Uterus (tissue), 2 donors: ENCODE data around the gene SCARB2.

Experiments
- POLR2A ChIP-seq, 2 donors: fragments of 450-650 bp; IDR thresholded peaks; one replicate each; pipeline ENCODE4 v1.6.1; 2016; ENCODE audit warnings: antibody characterized with exemption in 2 of 2, mild to moderate bottlenecking in 1 of 2, moderate library complexity in 1 of 2
- TF ChIP-seq, protein P1 (sequence below), 4 experiments: fragments of 200-600 bp in 2 of 4; fragments of 450-650 bp in 2 of 4; sonication (generic) in 2 of 4; IDR thresholded peaks; one replicate each; pipeline ENCODE4 v1.5.1; 2016 to 2019; ENCODE audit warnings: antibody characterized with exemption in 4 of 4, mild to moderate bottlenecking in 2 of 4, moderate library complexity in 1 of 4

DNA sequence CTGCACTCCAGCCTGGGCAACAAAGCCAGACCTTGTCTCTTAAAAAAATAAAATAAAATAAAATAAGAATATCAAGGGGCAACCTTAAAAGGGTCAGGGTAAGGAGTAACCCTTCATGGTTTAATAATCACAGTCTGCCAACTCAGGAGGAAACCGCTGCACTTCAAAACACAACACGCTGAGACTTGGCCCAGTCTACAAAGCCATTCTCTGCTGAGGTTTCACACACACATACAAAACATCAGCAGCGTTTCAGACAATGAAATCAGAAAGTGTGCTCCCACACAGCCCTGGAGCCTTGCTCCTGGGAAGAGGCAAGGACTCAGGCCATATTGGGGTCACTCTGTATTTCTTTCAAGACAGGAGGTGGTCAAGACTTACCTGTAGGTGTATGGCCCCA, 18.3 kb downstream of the SCARB2 start:
- TF ChIP-seq, protein P1, sequence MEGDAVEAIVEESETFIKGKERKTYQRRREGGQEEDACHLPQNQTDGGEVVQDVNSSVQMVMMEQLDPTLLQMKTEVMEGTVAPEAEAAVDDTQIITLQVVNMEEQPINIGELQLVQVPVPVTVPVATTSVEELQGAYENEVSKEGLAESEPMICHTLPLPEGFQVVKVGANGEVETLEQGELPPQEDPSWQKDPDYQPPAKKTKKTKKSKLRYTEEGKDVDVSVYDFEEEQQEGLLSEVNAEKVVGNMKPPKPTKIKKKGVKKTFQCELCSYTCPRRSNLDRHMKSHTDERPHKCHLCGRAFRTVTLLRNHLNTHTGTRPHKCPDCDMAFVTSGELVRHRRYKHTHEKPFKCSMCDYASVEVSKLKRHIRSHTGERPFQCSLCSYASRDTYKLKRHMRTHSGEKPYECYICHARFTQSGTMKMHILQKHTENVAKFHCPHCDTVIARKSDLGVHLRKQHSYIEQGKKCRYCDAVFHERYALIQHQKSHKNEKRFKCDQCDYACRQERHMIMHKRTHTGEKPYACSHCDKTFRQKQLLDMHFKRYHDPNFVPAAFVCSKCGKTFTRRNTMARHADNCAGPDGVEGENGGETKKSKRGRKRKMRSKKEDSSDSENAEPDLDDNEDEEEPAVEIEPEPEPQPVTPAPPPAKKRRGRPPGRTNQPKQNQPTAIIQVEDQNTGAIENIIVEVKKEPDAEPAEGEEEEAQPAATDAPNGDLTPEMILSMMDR (IDR thresholded peaks at IDR 0.05), result no peak
- no peak for TF ChIP-seq POLR2A (IDR thresholded peaks at IDR 0.05)
